CD4-positive, alpha-beta T cell treated with Interleukin-1 beta for 1 hour (primary cell): ENCODE measurements around the gene TTLL4.

Experiments used
- DNase-seq, 2 donors: peaks; one replicate each; pipeline ENCODE4 v3.0.0-alpha.2; 2020 to 2022

Gene TTLL4

GRCh38 chr2:218788529-218789255 is 78.1 kb downstream of the TTLL4 start:
- DNase-seq, result no peak

- no peak for DNase-seq
These were observed 81.8 kb downstream of the TTLL4 start for GRCh38 chr2:218792433-218792832.

- DNase-seq, result no peak
These were observed 86.1 kb downstream of the TTLL4 start for GRCh38 chr2:218796691-218797090.

GRCh38 chr2:218798767-218799504 is 88.3 kb downstream of the TTLL4 start:
- no peak for DNase-seq

- no peak for DNase-seq
These were observed 89.4 kb downstream of the TTLL4 start for GRCh38 chr2:218799990-218800389.

- peak in 1 of 2 donors; percentile 23 for DNase-seq
These were observed 91.9 kb downstream of the TTLL4 start for GRCh38 chr2:218802386-218802994.

GRCh38 chr2:218804817-218805216 is 94.2 kb downstream of the TTLL4 start:
- DNase-seq, result no peak
